IPS-NIHi7 (cell line): Measurements from ENCODE around the gene PCP4.
A peak's percentile ranks its signal among the peaks of the same experiment; 100 is the strongest.
"Not testable (repeated sequence)": the region's sequence is repeated elsewhere in the genome, so short reads cannot be mapped to it uniquely, and the experiment has no call there.

ENCODE experiments used
- DNase-seq: peaks from one replicate; pipeline ENCODE4 v3.0.0; 2012; ENCODE audit warnings: mixed read lengths; ENCODE audit errors: extremely low spot score

Gene PCP4

GRCh38 chr21:39863111-39863510 lies 4.1 kb upstream of the PCP4 start:
- no peak for DNase-seq

- no peak for DNase-seq
These were observed 1.1 kb upstream of the PCP4 start for GRCh38 chr21:39866093-39866492.

- DNase-seq: no peak
These were observed 2.0 kb downstream of the PCP4 start for GRCh38 chr21:39869141-39869818.

GRCh38 chr21:39873687-39874086 lies 6.4 kb downstream of the PCP4 start:
- no peak for DNase-seq

- DNase-seq: no peak
These were observed 7.0 kb downstream of the PCP4 start for GRCh38 chr21:39874206-39874605.

- no peak for DNase-seq
These were observed 7.5 kb downstream of the PCP4 start for GRCh38 chr21:39874759-39875158.

GRCh38 chr21:39881661-39882060 lies 14.4 kb downstream of the PCP4 start:
- DNase-seq: no peak

- no peak for DNase-seq
These were observed 15.1 kb downstream of the PCP4 start for GRCh38 chr21:39882151-39882838.

- DNase-seq: no peak
These were observed 15.6 kb downstream of the PCP4 start for GRCh38 chr21:39882839-39883195.

GRCh38 chr21:39885119-39885848 lies 18.0 kb downstream of the PCP4 start:
- no peak for DNase-seq

- DNase-seq: no peak
These were observed 21.6 kb downstream of the PCP4 start for GRCh38 chr21:39888848-39889247.

GRCh38 chr21:39891111-39891510 lies 23.9 kb downstream of the PCP4 start:
- DNase-seq: no peak

- DNase-seq: not testable (repeated sequence)
These were observed 24.6 kb downstream of the PCP4 start for GRCh38 chr21:39891863-39892262.

- no peak for DNase-seq
These were observed 33.3 kb downstream of the PCP4 start for GRCh38 chr21:39900491-39900890.

GRCh38 chr21:39900911-39901310 lies 33.7 kb downstream of the PCP4 start:
- DNase-seq: no peak

GRCh38 chr21:39902986-39903385 lies 35.7 kb downstream of the PCP4 start:
- DNase-seq: no peak

- no peak for DNase-seq
These were observed 37.2 kb downstream of the PCP4 start for GRCh38 chr21:39904457-39904856.

- peak; percentile 56 for DNase-seq
These were observed 41.2 kb downstream of the PCP4 start for GRCh38 chr21:39908265-39908923.

- peak; percentile 31 for DNase-seq
These were observed 44.3 kb downstream of the PCP4 start for GRCh38 chr21:39911286-39912199.

GRCh38 chr21:39913706-39914305 lies 46.6 kb downstream of the PCP4 start:
- no peak for DNase-seq

- no peak for DNase-seq
These were observed 48.6 kb downstream of the PCP4 start for GRCh38 chr21:39915881-39916280.
